ENCODE results near the gene ASCL5.

Gene ASCL5

DNA sequence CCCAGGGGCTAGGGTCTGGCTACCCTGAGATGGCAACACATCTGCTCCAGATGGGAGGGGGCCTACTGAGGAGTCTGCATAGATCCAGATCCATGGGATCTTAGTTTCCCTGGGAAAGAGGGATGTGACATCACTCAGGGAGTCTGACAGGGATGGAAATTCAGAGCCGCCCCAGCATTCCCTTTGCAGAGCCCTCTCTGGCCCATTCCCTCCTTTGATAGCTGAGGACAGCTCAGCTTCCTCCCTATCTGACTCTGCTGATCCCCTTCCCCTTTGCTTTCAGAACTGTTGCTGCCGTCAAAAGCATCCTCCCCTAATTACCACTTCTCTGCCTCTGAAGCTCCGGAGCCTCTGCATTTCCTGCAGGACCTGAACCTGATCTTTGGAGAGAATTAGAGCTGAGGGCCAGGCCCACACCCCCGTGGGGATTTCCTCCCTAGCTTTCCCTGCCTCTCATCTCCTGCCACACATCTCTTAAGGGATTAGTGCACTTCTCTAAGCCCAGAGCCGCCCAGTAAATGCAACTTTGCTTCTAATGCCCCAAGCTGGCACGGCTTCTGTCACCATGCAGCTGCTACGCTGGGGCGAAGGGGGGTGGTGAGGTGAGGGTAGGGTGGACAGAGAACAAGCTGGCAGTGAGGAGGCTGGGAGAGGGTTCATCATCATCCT is 9.5 kb upstream of the ASCL5 start:
- no peak for DNase-seq

- DNase-seq = no peak
Observed at GRCh38 chr1:201134405-201134804, 7.4 kb upstream of the ASCL5 start.

DNA sequence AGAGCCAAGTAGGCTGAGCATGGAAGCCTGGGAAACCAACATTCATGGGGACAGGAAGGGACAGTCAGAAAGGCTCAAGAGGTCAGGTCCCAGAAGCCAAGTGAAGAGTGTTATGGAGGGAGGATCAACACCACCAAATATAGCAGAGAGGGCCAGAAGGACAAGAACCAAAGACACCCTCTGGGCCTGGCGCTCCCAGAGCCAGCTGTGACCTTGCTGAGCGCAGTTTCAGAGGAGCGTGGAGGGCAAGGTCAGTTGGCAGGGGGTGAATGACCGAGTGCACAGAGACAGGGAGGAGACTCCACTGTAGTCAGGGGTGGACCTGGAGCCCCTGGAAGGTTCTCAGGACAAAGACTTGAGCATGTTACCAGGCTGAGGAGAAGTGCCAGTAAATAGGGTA is 4.4 kb upstream of the ASCL5 start:
- no peak for DNase-seq

DNA sequence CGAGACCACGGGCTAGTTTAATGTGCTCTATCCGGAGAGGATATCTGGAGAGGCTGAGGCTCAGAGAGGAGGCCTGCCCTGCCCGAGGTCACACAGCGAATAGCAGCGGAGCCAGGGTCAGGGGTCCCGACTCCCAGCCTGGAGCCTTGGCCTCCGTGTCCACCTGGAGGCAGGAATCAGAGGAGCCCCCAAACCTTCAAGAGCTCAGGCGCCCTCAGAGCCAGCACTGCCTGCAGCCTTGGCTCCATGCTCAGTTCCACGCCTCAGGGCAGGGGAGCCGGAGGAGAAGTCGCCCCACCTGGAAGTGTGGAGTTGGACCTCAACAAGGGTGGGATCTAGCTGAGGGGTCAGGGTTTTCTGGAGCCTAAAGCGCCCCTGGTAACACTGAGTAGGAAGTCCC is 2.0 kb upstream of the ASCL5 start:
- DNase-seq = no peak

DNA sequence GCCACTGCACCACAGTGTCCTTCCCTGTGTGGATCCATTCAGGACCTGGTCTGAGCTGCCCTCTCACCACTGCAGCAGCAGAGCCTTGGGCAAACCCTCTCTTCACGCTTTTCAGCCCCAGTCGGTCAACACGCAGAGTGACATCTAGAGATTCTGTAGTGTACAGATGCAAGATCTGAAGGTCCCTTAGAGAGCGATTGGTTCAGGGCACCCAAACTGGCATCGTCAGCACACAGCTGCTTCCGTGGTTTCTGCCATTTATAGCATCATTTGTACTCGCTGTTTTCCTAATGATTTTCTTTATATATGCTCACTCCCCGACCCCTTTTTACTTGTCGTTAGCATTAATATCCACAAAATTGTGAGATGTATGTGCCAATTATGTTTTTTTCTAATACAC is 1.5 kb upstream of the ASCL5 start:
- DNase-seq = no peak

DNA sequence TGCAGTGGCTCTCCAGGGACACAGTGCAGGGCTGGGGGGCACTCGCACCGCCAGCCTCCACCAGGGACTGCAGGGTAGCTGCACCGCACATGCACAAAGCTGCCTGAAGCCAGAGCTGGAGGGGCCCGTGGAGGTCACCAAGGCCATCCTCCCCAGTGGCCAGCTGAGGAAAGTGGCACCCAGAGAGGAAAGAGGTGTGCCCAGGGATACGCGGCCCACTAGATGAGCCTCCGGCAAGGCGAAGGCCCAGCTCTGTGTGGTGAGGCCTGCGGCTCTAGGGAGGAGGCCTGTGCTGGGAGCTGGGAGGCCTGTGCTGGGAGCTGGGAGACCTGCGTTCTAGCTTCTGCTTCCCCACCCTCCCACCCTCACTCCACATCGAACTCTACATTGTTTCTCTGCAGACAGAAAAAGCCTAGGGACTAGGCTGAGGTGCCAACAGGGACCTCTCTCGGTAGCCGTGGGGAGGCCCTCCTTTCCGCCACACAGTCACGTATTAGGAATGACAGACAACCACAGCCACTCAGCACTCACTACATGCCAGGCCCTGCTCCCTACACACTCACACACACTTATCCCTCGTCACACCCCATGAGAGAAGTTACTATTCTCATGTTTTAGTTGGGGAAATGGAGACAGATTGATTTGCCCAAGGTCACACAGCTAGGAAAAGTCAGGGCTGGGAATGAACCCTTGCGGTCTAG is 921 bp upstream of the ASCL5 start:
- DNase-seq = no peak

DNA sequence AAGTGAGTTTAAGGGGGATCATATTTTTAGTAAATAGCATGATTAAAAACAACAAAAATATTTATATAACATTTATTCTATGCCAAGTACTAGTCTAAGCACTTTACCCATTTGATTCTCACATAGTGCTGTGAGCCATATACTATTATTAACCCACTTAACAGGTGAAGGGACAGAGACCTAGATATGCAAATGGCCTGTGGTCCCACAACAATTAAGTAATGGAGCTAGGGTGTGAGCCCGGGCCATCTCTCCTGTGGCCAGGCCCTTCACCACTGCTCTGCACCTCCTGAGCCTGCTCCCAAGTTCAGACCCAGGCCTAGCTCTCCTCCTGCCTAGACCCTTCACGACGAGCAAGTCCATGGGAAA is 537 bp downstream of the ASCL5 start:
- no peak for DNase-seq

DNA sequence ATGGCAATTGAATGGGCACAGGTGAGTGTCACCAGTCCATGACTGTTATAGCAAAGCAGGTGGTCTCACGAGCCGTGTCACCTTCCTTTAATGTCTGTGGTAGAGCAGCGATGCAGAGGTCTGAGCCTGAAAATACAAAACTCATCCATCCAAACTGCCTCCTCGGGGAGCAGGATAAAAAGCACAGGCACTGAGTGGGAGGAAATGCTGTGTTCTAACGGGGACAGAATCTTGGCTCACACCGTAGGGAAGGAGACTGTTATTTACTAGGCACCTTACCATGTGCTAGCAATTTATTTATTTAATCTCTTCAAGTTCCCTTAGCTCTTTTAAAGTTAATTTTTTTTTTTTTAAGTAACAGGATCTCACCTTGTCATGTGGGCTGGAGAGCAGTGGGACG is 1.2 kb downstream of the ASCL5 start:
- DNase-seq = no peak

DNA sequence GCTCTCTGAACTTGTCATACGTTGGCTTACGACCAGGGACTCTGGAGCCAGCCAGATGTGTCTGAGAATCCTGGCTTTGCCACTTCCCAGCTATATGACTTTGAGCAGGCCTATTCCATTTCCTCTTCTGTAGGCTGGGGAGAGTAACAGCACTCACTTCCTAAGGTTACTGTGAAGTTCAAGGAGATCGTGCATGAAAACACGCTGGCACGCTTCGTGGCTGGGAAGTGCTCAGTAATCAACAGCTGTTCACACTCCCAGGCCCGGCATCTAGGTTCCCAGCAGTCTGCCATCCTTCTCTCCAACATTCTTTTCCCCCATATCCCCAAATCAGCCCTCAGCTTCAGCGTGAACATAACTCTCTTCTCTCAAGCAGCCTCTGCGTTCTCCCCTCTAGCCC is 2.0 kb downstream of the ASCL5 start:
- no peak for DNase-seq

DNA sequence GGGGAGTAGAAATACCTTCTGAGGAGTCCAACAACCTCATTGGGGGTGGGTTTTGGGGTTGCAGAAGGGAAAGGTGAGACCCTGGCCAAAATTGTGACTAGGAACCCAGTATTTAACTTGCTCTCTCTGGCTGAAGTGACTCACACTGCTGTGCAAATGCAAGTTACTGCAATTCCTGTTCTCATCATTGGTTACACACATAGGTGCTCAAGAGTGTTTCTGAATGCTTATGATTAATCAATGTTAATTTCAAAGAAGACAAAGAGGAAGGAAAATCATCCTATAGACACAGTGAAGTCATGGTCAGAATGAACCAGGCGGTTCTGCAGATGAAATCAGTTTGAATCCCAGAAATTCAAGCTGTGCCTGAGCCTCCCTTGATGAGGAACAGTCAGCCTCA is 3.1 kb downstream of the ASCL5 start:
- DNase-seq = no peak

GRCh38 chr1:201122321-201122957 is 4.5 kb downstream of the ASCL5 start:
- no peak for DNase-seq

- DNase-seq = peak; percentile 8
Observed at GRCh38 chr1:201119206-201120197, 7.5 kb downstream of the ASCL5 start.

DNA sequence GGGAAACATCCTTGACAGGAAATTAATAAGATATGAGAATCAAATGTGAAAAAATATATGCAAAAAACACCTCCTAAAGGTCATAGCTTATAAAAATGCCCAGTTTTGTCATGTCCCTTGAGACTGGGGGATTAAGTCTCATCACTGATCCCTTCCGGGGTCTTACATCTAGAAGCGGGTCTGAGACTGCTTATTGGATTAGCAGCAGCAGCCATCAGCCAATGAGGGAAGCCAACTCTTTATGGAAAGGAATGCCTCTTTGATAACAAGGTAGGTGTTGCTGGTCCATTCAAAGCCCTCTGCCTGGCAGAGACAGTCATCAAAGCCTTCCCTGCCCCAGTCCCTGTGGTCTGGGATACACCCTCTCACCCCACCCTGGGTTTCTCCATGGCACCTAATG is 10.9 kb downstream of the ASCL5 start:
- DNase-seq = no peak

- DNase-seq = no peak
Observed at GRCh38 chr1:201115390-201115937, 11.5 kb downstream of the ASCL5 start.

- DNase-seq = peak; percentile 94
Observed at GRCh38 chr1:201114245-201115131, 12.5 kb downstream of the ASCL5 start.

GRCh38 chr1:201113451-201114244 is 13.3 kb downstream of the ASCL5 start:
- DNase-seq = no peak

- DNase-seq = no peak
Observed at GRCh38 chr1:201112926-201113325, 14.1 kb downstream of the ASCL5 start.

- no peak for DNase-seq
Observed at GRCh38 chr1:201112173-201112731, 14.7 kb downstream of the ASCL5 start, which contains the start of gene CACNA1S. CACNA1S (minus strand) TSS chr1:201112426; CDS start chr1:201112339, 87 bp downstream.

- DNase-seq = no peak
Observed at GRCh38 chr1:201111672-201112071, 15.3 kb downstream of the ASCL5 start.

DNA sequence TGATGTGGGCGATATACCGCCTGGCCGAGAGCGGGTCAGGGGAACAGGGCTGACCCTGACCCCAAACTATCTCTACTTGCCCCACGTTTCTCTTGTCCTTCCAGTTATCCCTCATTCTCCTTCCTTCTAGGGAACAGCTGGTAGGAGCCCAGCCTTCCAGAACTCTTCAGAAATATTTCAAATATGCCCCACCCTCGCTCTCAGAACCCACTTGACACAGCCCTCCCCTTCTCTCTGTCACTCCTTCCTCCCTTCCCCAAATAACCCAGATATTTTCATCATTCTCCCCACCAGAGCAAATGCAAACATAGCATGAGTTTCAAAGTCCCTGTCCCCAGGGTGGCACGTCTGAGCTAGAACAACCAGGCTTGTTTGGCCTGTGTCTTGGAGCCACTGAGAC is 15.8 kb downstream of the ASCL5 start:
- DNase-seq = no peak

All from COR-L47 (cell line).